HL-60 (cell line): ENCODE results near the gene MAP6.

ENCODE experiments used
- GABPA ChIP-seq: IDR thresholded peaks from 2 replicates; pipeline ENCODE4 v1.6.1; 2012; ENCODE audit warnings: low read depth
- POLR2AphosphoS5 ChIP-seq: IDR thresholded peaks from 2 replicates; pipeline ENCODE4 v1.6.1; 2012; ENCODE audit warnings: low read depth
- SPI1 ChIP-seq: IDR thresholded peaks from 2 replicates; pipeline ENCODE4 v1.6.1; 2012; ENCODE audit warnings: low read depth, mild to moderate bottlenecking, borderline replicate concordance
- TF ChIP-seq, protein P1 (sequence below): IDR thresholded peaks from one replicate; pipeline ENCODE4 v1.5.1; 2011; ENCODE audit warnings: low read length, control low read depth, inconsistent platforms; ENCODE audit not compliant: insufficient read depth
- TF ChIP-seq, protein P2 (sequence below): IDR thresholded peaks from 2 replicates; pipeline ENCODE4 v1.6.1; 2012; ENCODE audit warnings: low read depth; ENCODE audit not compliant: insufficient replicate concordance

DNA sequence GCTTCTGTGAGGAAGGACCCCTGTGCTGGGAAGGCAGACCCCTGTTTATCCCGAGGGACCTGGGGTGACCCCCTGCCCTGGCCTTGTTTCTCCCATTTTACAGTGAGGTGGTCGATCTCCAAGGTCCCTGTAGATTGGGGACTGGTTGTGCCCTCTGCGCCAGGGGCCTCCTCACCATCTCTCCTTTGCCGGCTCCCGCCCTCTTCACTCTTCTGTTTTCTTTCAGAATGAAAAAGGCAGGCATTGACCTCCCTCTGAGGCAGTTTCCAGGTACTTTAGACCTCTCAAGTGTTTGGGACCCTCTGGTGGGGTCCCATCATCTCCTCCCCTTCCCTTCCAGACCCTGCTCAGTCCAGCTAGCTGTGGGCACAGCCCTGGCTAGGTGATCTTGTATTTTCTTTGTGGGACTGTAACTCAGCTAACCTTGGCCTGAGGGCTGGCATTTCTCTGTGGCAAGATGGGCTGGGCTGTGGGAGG is 105.3 kb downstream of the MAP6 start:
- TF ChIP-seq, protein P1, sequence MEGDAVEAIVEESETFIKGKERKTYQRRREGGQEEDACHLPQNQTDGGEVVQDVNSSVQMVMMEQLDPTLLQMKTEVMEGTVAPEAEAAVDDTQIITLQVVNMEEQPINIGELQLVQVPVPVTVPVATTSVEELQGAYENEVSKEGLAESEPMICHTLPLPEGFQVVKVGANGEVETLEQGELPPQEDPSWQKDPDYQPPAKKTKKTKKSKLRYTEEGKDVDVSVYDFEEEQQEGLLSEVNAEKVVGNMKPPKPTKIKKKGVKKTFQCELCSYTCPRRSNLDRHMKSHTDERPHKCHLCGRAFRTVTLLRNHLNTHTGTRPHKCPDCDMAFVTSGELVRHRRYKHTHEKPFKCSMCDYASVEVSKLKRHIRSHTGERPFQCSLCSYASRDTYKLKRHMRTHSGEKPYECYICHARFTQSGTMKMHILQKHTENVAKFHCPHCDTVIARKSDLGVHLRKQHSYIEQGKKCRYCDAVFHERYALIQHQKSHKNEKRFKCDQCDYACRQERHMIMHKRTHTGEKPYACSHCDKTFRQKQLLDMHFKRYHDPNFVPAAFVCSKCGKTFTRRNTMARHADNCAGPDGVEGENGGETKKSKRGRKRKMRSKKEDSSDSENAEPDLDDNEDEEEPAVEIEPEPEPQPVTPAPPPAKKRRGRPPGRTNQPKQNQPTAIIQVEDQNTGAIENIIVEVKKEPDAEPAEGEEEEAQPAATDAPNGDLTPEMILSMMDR, result no peak
- TF ChIP-seq, protein P2, sequence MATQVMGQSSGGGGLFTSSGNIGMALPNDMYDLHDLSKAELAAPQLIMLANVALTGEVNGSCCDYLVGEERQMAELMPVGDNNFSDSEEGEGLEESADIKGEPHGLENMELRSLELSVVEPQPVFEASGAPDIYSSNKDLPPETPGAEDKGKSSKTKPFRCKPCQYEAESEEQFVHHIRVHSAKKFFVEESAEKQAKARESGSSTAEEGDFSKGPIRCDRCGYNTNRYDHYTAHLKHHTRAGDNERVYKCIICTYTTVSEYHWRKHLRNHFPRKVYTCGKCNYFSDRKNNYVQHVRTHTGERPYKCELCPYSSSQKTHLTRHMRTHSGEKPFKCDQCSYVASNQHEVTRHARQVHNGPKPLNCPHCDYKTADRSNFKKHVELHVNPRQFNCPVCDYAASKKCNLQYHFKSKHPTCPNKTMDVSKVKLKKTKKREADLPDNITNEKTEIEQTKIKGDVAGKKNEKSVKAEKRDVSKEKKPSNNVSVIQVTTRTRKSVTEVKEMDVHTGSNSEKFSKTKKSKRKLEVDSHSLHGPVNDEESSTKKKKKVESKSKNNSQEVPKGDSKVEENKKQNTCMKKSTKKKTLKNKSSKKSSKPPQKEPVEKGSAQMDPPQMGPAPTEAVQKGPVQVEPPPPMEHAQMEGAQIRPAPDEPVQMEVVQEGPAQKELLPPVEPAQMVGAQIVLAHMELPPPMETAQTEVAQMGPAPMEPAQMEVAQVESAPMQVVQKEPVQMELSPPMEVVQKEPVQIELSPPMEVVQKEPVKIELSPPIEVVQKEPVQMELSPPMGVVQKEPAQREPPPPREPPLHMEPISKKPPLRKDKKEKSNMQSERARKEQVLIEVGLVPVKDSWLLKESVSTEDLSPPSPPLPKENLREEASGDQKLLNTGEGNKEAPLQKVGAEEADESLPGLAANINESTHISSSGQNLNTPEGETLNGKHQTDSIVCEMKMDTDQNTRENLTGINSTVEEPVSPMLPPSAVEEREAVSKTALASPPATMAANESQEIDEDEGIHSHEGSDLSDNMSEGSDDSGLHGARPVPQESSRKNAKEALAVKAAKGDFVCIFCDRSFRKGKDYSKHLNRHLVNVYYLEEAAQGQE, result no peak
- TF ChIP-seq GABPA, result no peak
- no peak for TF ChIP-seq POLR2AphosphoS5
- no peak for TF ChIP-seq SPI1
